ENCODE measurements around the gene UBTF. TPM values are rescaled to one million over a fixed set of nuclear protein-coding genes. Genes with fewer than 3 reads are reported as not detected.

Gene UBTF
- total and polyA plus RNA-seq, 2 of the 8 experiments (the other 6 are each of a cell fraction or from before 2014, with no cell fraction given), result 14.7 to 106 TPM

- POLR2A ChIA-PET (ENCODE audit: partially characterized antibody), result interaction anchor here (0.7 to 5.8 kb wide), 7 partner anchors 9 to 185 kb away, joined by 3 to 84 read pairs (median 3); partner anchors contain the start of gene ASB16
- TF ChIP-seq YY1 (IDR thresholded peaks at IDR 0.05; ENCODE audit: low read depth, low read length), result no peak
- no peak for TF ChIP-seq CTBP2 (IDR thresholded peaks at IDR 0.05; ENCODE audit: borderline replicate concordance, insufficient read depth, insufficient read length, low read length)
- no peak for TF ChIP-seq CHD1 (IDR thresholded peaks at IDR 0.05; ENCODE audit: low read depth, low read length)
- TF ChIP-seq JUND (IDR thresholded peaks at IDR 0.05; ENCODE audit: low read length), result no peak
- TF ChIP-seq HDAC6 (IDR thresholded peaks at IDR 0.05; ENCODE audit: low read depth, low read length), result no peak
- TF ChIP-seq RBBP5 (IDR thresholded peaks at IDR 0.05; ENCODE audit: borderline replicate concordance, low read depth, low read length), result no peak
- no peak for TF ChIP-seq TEAD4 (IDR thresholded peaks at IDR 0.05; ENCODE audit: low read depth, low read length)
- no peak for TF ChIP-seq CREB1 (IDR thresholded peaks at IDR 0.05)
Observed at GRCh38 chr17:44184212-44184810, 35.2 kb downstream of the UBTF start.

More at GRCh38 chr17:44184212-44184810, 35.2 kb downstream of the UBTF start:
- Histone ChIP-seq H2BK12ac (ENCODE audit: low read depth, low read length) (no peak overlapping the region), H3K4me3 (ENCODE audit: extremely low read depth in 1 of 4, insufficient read depth in 2 of 4, low read depth in 3 of 4, low read length in 4 of 4) (no peak overlapping the region; a peak in 1 of 8 replicates), H3K18ac (ENCODE audit: extremely low read depth, low read length) (no peak overlapping the region), H3K4ac (replicated peaks; ENCODE audit: insufficient read length, low read depth, low read length) (no peak overlapping the region), H3K4me1 (replicated peaks in 1 of 4; ENCODE audit: control insufficient read depth in 3 of 4, insufficient read depth in 4 of 4, low read length in 3 of 4) (peaks cover 0 to 4% (median 0%) of the 10 kb centered on the region in 4 experiments; a peak in 1 of 7 replicates), H2AK5ac (ENCODE audit: low read depth, low read length) (no peak overlapping the region), H2AFZ (ENCODE audit: low read length) (no peak overlapping the region), H3K79me1 (ENCODE audit: low read depth, low read length) (peaks cover 9% of the 10 kb centered on the region), H2BK5ac (ENCODE audit: low read depth, low read length) (no peak overlapping the region), H3K9me3 (ENCODE audit: insufficient read depth in 2 of 2, low read depth in 1 of 2, low read length in 1 of 2) (no peaks in the 10 kb centered on the region), H3K23ac (ENCODE audit: insufficient read length) (no peak overlapping the region), H2BK20ac (ENCODE audit: low read length) (no peak overlapping the region), H3K56ac (replicated peaks; ENCODE audit: insufficient read length, low read depth, low read length) (no peak overlapping the region), H3K4me2 (ENCODE audit: insufficient read depth in 1 of 2, low read depth in 2 of 2, low read length in 2 of 2) (peak overlapping the region in 1 of 2 experiments; percentile 76; a peak in 1 of 4 replicates), H4K5ac (ENCODE audit: insufficient read length, low read depth, low read length) (no peak overlapping the region), H3K27ac (ENCODE audit: low read depth, low read length) (no peak overlapping the region), H4K91ac (replicated peaks; ENCODE audit: insufficient read length, low read length) (no peak overlapping the region), H2BK15ac (ENCODE audit: low read length) (no peak overlapping the region), H2BK120ac (replicated peaks; ENCODE audit: low read depth, low read length) (no peak overlapping the region), H3K9ac (replicated peaks in 1 of 4; ENCODE audit: extremely low read depth in 1 of 4, low read depth in 3 of 4, low read length in 3 of 4) (no peak overlapping the region; a peak in 1 of 7 replicates), H4K8ac (ENCODE audit: extremely low read depth, insufficient read depth, low read length) (no peak overlapping the region), H3K27me3 (replicated peaks in 1 of 4; ENCODE audit: control insufficient read depth in 3 of 4, extremely low read depth in 1 of 4, insufficient read depth in 3 of 4, low read length in 3 of 4) (no peaks in the 10 kb centered on the region), H3K79me2 (ENCODE audit: control insufficient read depth in 1 of 2, insufficient read depth in 2 of 2, low read length in 2 of 2) (peaks cover 5 to 39% of the 10 kb centered on the region in 2 experiments; a peak in 3 of 4 replicates), H4K20me1 (replicated peaks in 1 of 2; ENCODE audit: control insufficient read depth in 1 of 2, insufficient read depth in 2 of 2, low read length in 2 of 2) (peaks cover 0 to 5% of the 10 kb centered on the region in 2 experiments), H3K14ac (ENCODE audit: insufficient read length) (no peak overlapping the region), H3K36me3 (ENCODE audit: control insufficient read depth in 2 of 4, insufficient read depth in 4 of 4, low read length in 3 of 4) (peaks cover 10 to 19% (median 15%) of the 10 kb centered on the region in 4 experiments), H3K23me2 (ENCODE audit: low read depth, low read length) (no peaks in the 10 kb centered on the region; the same call in 1 of the 2 replicates)
- WGBS, 2 experiments (ENCODE audit: extremely low coverage in 1 of 2, insufficient coverage in 1 of 2, insufficient read length in 1 of 2, insufficient replicate concordance in 2 of 2, low coverage in 1 of 2, low lambda C conversion rate in 2 of 2, missing lambda C conversion rate in 1 of 2), result 93% methylated on average over 8 of the region's 8 CpGs; no CpG with 5 or more reads in 1 of the 2 experiments
- CTCF ChIA-PET (ENCODE audit: partially characterized antibody), result interaction anchor here (0.9 to 6.3 kb wide), 11 partner anchors 12 to 167 kb away, joined by 3 to 36 read pairs (median 4); partner anchors contain the start of gene ASB16
- no peak for DNase-seq (ENCODE audit: low read depth in 1 of 2, low spot score in 2 of 2)
- FAIRE-seq, result no peak
